Measurements from ENCODE around the gene ZBTB46.
"Not testable (repeated sequence)": the region's sequence is repeated elsewhere in the genome, so short reads cannot be mapped to it uniquely, and the experiment has no call there.

The ZBTB46 gene

GRCh38 chr20:63858393-63859165 lies 27.5 kb upstream of the ZBTB46 start:
- no peak for DNase-seq (ENCODE audit: low read depth)

- no peak for DNase-seq (ENCODE audit: low read depth)
Observed at GRCh38 chr20:63857764-63858392, 26.8 kb upstream of the ZBTB46 start.

- DNase-seq (ENCODE audit: low read depth): no peak
Observed at GRCh38 chr20:63856098-63856511, 25.0 kb upstream of the ZBTB46 start.

GRCh38 chr20:63855363-63856097 lies 24.5 kb upstream of the ZBTB46 start:
- no peak for DNase-seq (ENCODE audit: low read depth)

GRCh38 chr20:63854766-63855362 lies 23.8 kb upstream of the ZBTB46 start:
- no peak for DNase-seq (ENCODE audit: low read depth)

- DNase-seq (ENCODE audit: low read depth): no peak
Observed at GRCh38 chr20:63854069-63854765, 23.2 kb upstream of the ZBTB46 start.

- DNase-seq (ENCODE audit: low read depth): not testable (repeated sequence)
Observed at GRCh38 chr20:63853733-63854068, 22.6 kb upstream of the ZBTB46 start.

GRCh38 chr20:63851548-63851943 lies 20.5 kb upstream of the ZBTB46 start:
- not testable (repeated sequence) for DNase-seq (ENCODE audit: low read depth)

- DNase-seq (ENCODE audit: low read depth): no peak
Observed at GRCh38 chr20:63850689-63851547, 19.9 kb upstream of the ZBTB46 start.

- no peak for DNase-seq (ENCODE audit: low read depth)
Observed at GRCh38 chr20:63848003-63848911, 17.2 kb upstream of the ZBTB46 start.

- no peak for DNase-seq (ENCODE audit: low read depth)
Observed at GRCh38 chr20:63847237-63848002, 16.4 kb upstream of the ZBTB46 start.

GRCh38 chr20:63846888-63847236 lies 15.8 kb upstream of the ZBTB46 start:
- DNase-seq (ENCODE audit: low read depth): no peak

- no peak for DNase-seq (ENCODE audit: low read depth)
Observed at GRCh38 chr20:63846128-63846771, 15.2 kb upstream of the ZBTB46 start.

GRCh38 chr20:63844511-63844991 lies 13.5 kb upstream of the ZBTB46 start:
- no peak for DNase-seq (ENCODE audit: low read depth)

GRCh38 chr20:63843778-63844177 lies 12.7 kb upstream of the ZBTB46 start:
- no peak for DNase-seq (ENCODE audit: low read depth)

- no peak for DNase-seq (ENCODE audit: low read depth)
Observed at GRCh38 chr20:63843222-63843621, 12.2 kb upstream of the ZBTB46 start.

GRCh38 chr20:63842258-63842657 lies 11.2 kb upstream of the ZBTB46 start:
- no peak for DNase-seq (ENCODE audit: low read depth)

- DNase-seq (ENCODE audit: low read depth): no peak
Observed at GRCh38 chr20:63840405-63840828, 9.4 kb upstream of the ZBTB46 start.

- no peak for DNase-seq (ENCODE audit: low read depth)
Observed at GRCh38 chr20:63839620-63840019, 8.6 kb upstream of the ZBTB46 start.
